WTC11 (cell line): Measurements from ENCODE around the gene C19orf44. TPM values are rescaled to one million over a fixed set of nuclear protein-coding genes. Genes with fewer than 3 reads are reported as not detected.
"Not testable (repeated sequence)": the region's sequence is repeated elsewhere in the genome, so short reads cannot be mapped to it uniquely, and the experiment has no call there.

ENCODE experiments used
- ATAC-seq: fragments of 200-7000 bp; cut with Tn5 transposase; 2 replicates; pipeline ENCODE4 v1.10.0; 2021; ENCODE audit warnings: mild to moderate bottlenecking, moderate library complexity
- CTCF ChIA-PET: fragments of 300-600 bp; sonication (Branson Sonifier 250); formaldehyde crosslinking; loops from one replicate; lab custom pipeline; 2021; ENCODE audit warnings: antibody characterized with exemption; lab: Charles Lee
- POLR2A ChIA-PET: fragments of 350-600 bp; sonication (Branson Sonifier 250); formaldehyde crosslinking; loops from one replicate; lab custom pipeline; 2021; ENCODE audit warnings: antibody characterized with exemption; lab: Charles Lee
- DNase-seq: peaks from one replicate; pipeline ENCODE4 v3.0.0; 2021; ENCODE audit warnings: low spot score
- H3K27ac Mint-ChIP-seq: 2 replicates; pipeline ENCODE4 v1.8.0; 2021; ENCODE audit warnings: mixed read lengths
- H3K27me3 Mint-ChIP-seq: 2 replicates; pipeline ENCODE4 v1.8.0; 2021; ENCODE audit warnings: low read depth, mild to moderate bottlenecking, moderate library complexity, mixed read lengths
- H3K36me3 Mint-ChIP-seq: 2 replicates; pipeline ENCODE4 v1.8.0; 2021; ENCODE audit warnings: mixed read lengths
- H3K4me1 Mint-ChIP-seq: 2 replicates; pipeline ENCODE4 v1.8.0; 2022; ENCODE audit warnings: mixed read lengths
- H3K4me3 Mint-ChIP-seq: 2 replicates; pipeline ENCODE4 v1.8.0; 2021; ENCODE audit warnings: mild to moderate bottlenecking, moderate library complexity, mixed read lengths
- H3K9me3 Mint-ChIP-seq: 2 replicates; pipeline ENCODE4 v1.8.0; 2021; ENCODE audit warnings: mixed read lengths
- AFF4 ChIP-seq: sonication (generic); formaldehyde crosslinking; IDR thresholded peaks from 2 replicates; pipeline ENCODE4 v1.8.1; 2023; ENCODE audit warnings: mild to moderate bottlenecking, missing genetic modification reagents, borderline replicate concordance
- CREM ChIP-seq: sonication (generic); formaldehyde crosslinking; IDR thresholded peaks from 2 replicates; pipeline ENCODE4 v1.8.1; 2022; ENCODE audit warnings: mild to moderate bottlenecking, missing genetic modification reagents, moderate library complexity
- ERG ChIP-seq: fragments of 250-450 bp; sonication (Bioruptor Pico); IDR thresholded peaks from 2 replicates; pipeline ENCODE4 v1.8.0; 2021; ENCODE audit warnings: mild to moderate bottlenecking
- FOXJ3 ChIP-seq: sonication (generic); formaldehyde crosslinking; IDR thresholded peaks from 2 replicates; pipeline ENCODE4 v1.9.0; 2021; ENCODE audit warnings: missing genetic modification reagents, mild to moderate bottlenecking, borderline replicate concordance
- HMGXB4 ChIP-seq: sonication (generic); formaldehyde crosslinking; IDR thresholded peaks from 2 replicates; pipeline ENCODE4 v1.8.1; 2023; ENCODE audit warnings: mild to moderate bottlenecking, moderate library complexity, missing genetic modification reagents
- IRF1 ChIP-seq: sonication (generic); formaldehyde crosslinking; IDR thresholded peaks from 2 replicates; pipeline ENCODE4 v1.8.0; 2023; ENCODE audit warnings: missing genetic modification reagents
- MLX ChIP-seq: sonication (generic); formaldehyde crosslinking; IDR thresholded peaks from 2 replicates; pipeline ENCODE4 v1.8.1; 2023; ENCODE audit warnings: mild to moderate bottlenecking, missing genetic modification reagents, moderate library complexity
- MXD4 ChIP-seq: fragments of 250-450 bp; sonication (Bioruptor Pico); IDR thresholded peaks from 2 replicates; pipeline ENCODE4 v1.8.0; 2021; ENCODE audit warnings: mild to moderate bottlenecking, moderate library complexity, borderline replicate concordance
- SMAD4 ChIP-seq: sonication (generic); formaldehyde crosslinking; IDR thresholded peaks from 2 replicates; pipeline ENCODE4 v1.8.0; 2022; ENCODE audit warnings: mild to moderate bottlenecking, missing genetic modification reagents
- TEAD1 ChIP-seq: sonication (generic); formaldehyde crosslinking; IDR thresholded peaks from 2 replicates; pipeline ENCODE4 v1.8.0; 2022; ENCODE audit warnings: mild to moderate bottlenecking, missing genetic modification reagents
- ZMAT4 ChIP-seq: fragments of 250-450 bp; sonication (Bioruptor Pico); IDR thresholded peaks from 2 replicates; pipeline ENCODE4 v1.9.0; 2021; ENCODE audit warnings: mild to moderate bottlenecking
- ZNF219 ChIP-seq: sonication (generic); formaldehyde crosslinking; IDR thresholded peaks from 2 replicates; pipeline ENCODE4 v1.8.0; 2023; ENCODE audit warnings: missing genetic modification reagents, mild to moderate bottlenecking, borderline replicate concordance
- ZNF232 ChIP-seq: sonication (generic); formaldehyde crosslinking; IDR thresholded peaks from 2 replicates; pipeline ENCODE4 v1.8.0; 2022; ENCODE audit warnings: mild to moderate bottlenecking, missing genetic modification reagents
- ZNF317 ChIP-seq: sonication (generic); formaldehyde crosslinking; IDR thresholded peaks from 2 replicates; pipeline ENCODE4 v1.8.1; 2023; ENCODE audit warnings: low read depth, mild to moderate bottlenecking, moderate library complexity, missing genetic modification reagents, borderline replicate concordance
- ZNF423 ChIP-seq: fragments of 250-450 bp; sonication (Bioruptor Pico); IDR thresholded peaks from 2 replicates; pipeline ENCODE4 v2.1.2; 2022; ENCODE audit warnings: mild to moderate bottlenecking, moderate library complexity
- ZNF532 ChIP-seq: fragments of 250-450 bp; sonication (Bioruptor Pico); IDR thresholded peaks from 2 replicates; pipeline ENCODE4 v1.9.0; 2021; ENCODE audit warnings: mild to moderate bottlenecking, borderline replicate concordance
- ZSCAN18 ChIP-seq: fragments of 250-450 bp; sonication (Bioruptor Pico); IDR thresholded peaks from 2 replicates; pipeline ENCODE4 v2.1.2; 2022; ENCODE audit warnings: mild to moderate bottlenecking, moderate library complexity
- total RNA-seq: library from RNA; stranded (reverse); gene quantifications from 3 replicates; pipeline ENCODE4 v1.2.3, GENCODE V29; 2021

C19orf44 gene
- total RNA-seq, 1 experiment from 2014 or later: 4.1 TPM

GRCh38 chr19:16548956-16549355 is 52.8 kb downstream of the C19orf44 start:
- Mint-ChIP-seq H3K4me1 (peaks cover 1% of the 10 kb centered on the region), H3K9me3 (no peaks in the 10 kb centered on the region), H3K36me3 (peaks cover 16% of the 10 kb centered on the region), H3K4me3 (no peak overlapping the region), H3K27me3 (no peaks in the 10 kb centered on the region), H3K27ac (no peak overlapping the region)
- no peak for DNase-seq
- CTCF ChIA-PET: no interaction called here
- TF ChIP-seq ZNF219 (CRISPR knock-in tag) (no peak), CREM (CRISPR knock-in tag) (no peak), ZSCAN18 (no peak), SMAD4 (CRISPR knock-in tag) (no peak), MXD4 (CRISPR knock-in tag) (no peak), TEAD1 (CRISPR knock-in tag) (no peak)
- POLR2A ChIA-PET: no interaction called here
- ATAC-seq: no peak

- H3K27ac Mint-ChIP-seq, CTCF ChIA-PET, DNase-seq, POLR2A ChIA-PET, ATAC-seq, H3K4me3 Mint-ChIP-seq, H3K9me3 Mint-ChIP-seq, H3K4me1 Mint-ChIP-seq, H3K27me3 Mint-ChIP-seq: not testable (repeated sequence)
- H3K36me3 Mint-ChIP-seq: peaks cover 33% of the 10 kb centered on the region
Measured at GRCh38 chr19:16551902-16552301, 55.7 kb downstream of the C19orf44 start.

- Mint-ChIP-seq H3K4me3 (no peak overlapping the region), H3K27me3 (no peaks in the 10 kb centered on the region), H3K27ac (no peak overlapping the region), H3K4me1 (no peaks in the 10 kb centered on the region), H3K9me3 (no peaks in the 10 kb centered on the region), H3K36me3 (peaks cover 44% of the 10 kb centered on the region)
- DNase-seq: no peak
- POLR2A ChIA-PET: no interaction called here
- ATAC-seq: no peak
- CTCF ChIA-PET: interaction anchor here (0.7 kb wide), 1 partner anchor 39 kb away, joined by 7 read pairs; no protein-coding TSS in a partner anchor
- TF ChIP-seq ZNF232 (CRISPR knock-in tag) (no peak), AFF4 (CRISPR knock-in tag) (no peak), CREM (CRISPR knock-in tag) (no peak), HMGXB4 (CRISPR knock-in tag) (no peak), IRF1 (no peak), ZNF317 (CRISPR knock-in tag) (no peak), ZNF423 (CRISPR knock-in tag) (no peak), ZNF532 (CRISPR knock-in tag) (no peak), ERG (CRISPR knock-in tag) (no peak), ZMAT4 (CRISPR knock-in tag) (no peak), MLX (no peak), FOXJ3 (CRISPR knock-in tag) (no peak), TEAD1 (CRISPR knock-in tag) (no peak)
Measured at GRCh38 chr19:16554776-16555175, 58.6 kb downstream of the C19orf44 start.
